ENCODE results near the gene GDAP1L1.

DNA sequence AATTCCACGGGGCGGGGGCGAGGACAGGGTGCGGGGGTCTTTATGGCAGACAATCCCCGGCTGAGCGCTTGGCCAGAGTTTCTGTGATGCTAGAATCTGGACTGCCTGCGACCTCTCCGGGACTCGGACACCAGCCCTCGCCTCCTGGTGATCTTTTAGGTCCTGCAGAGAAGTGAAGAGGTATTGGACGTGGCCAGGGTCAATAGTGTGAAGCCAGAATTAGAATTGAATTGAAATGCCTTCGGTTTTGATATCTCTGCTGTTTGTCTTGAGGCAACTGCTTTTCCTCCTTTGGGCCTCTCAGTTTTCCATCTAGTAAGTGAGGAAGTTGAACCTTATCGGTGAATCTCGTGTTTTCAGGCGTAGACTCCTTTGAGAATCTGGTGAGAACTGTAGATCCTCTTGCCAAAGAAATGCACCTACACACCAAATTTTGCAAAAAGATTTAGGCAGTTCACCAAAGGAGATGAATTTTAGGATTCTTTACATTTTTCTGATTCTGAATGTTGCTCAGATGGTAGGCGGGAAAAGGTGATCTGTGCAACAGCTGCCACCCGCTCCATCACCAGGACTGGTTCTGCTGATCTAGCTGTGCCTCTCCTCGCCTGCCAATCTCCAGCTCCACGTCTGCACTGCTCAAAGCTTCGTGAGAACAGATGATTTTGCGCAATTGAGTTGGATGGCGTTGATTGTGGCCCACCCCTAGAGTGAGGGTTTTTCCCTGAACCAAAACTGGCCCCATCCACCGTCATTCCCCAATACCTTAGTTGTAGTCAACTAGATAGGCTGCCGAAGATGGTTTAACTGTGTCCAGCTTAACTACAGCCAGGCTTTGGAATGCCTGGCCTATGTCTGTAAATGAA, 35.7 kb upstream of the GDAP1L1 start:
- TF ChIP-seq, protein P1, sequence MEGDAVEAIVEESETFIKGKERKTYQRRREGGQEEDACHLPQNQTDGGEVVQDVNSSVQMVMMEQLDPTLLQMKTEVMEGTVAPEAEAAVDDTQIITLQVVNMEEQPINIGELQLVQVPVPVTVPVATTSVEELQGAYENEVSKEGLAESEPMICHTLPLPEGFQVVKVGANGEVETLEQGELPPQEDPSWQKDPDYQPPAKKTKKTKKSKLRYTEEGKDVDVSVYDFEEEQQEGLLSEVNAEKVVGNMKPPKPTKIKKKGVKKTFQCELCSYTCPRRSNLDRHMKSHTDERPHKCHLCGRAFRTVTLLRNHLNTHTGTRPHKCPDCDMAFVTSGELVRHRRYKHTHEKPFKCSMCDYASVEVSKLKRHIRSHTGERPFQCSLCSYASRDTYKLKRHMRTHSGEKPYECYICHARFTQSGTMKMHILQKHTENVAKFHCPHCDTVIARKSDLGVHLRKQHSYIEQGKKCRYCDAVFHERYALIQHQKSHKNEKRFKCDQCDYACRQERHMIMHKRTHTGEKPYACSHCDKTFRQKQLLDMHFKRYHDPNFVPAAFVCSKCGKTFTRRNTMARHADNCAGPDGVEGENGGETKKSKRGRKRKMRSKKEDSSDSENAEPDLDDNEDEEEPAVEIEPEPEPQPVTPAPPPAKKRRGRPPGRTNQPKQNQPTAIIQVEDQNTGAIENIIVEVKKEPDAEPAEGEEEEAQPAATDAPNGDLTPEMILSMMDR (IDR thresholded peaks at IDR 0.05 in 4 of 5, conservative IDR thresholded peaks at IDR 0.05 in 1 of 5) = no peak
- no peak for TF ChIP-seq POLR2A (IDR thresholded peaks at IDR 0.05)
